Mesodermal cell (in vitro differentiated cells): ENCODE measurements around the gene VEGFA.

ENCODE experiments used
- H3K27ac ChIP-seq: 2 replicates; pipeline ENCODE4 v1.7.0; 2013; ENCODE audit warnings: mild to moderate bottlenecking, low read depth, low read length, moderate library complexity; ENCODE audit not compliant: severe bottlenecking
- H3K36me3 ChIP-seq: 2 replicates; pipeline ENCODE4 v1.7.1; 2013; ENCODE audit warnings: mild to moderate bottlenecking, low read length, moderate library complexity; ENCODE audit not compliant: control insufficient read depth, insufficient read depth
- H3K4me1 ChIP-seq: one replicate; pipeline ENCODE4 v1.7.1; 2013; ENCODE audit warnings: mild to moderate bottlenecking, low read length; ENCODE audit not compliant: insufficient read depth, control insufficient read depth, poor library complexity, severe bottlenecking
- H3K4me3 ChIP-seq: 2 replicates; pipeline ENCODE4 v1.7.0; 2013; ENCODE audit warnings: low read length, control low read depth, mild to moderate bottlenecking; ENCODE audit not compliant: insufficient read depth, poor library complexity, severe bottlenecking; ENCODE audit errors: extremely low read depth
- H3K9me3 ChIP-seq: 2 replicates; pipeline ENCODE4 v1.7.1; 2013; ENCODE audit warnings: mild to moderate bottlenecking, low read length, moderate library complexity; ENCODE audit not compliant: control insufficient read depth
- WGBS, 2 experiments: methylation state at CpG; one replicate each; pipeline ENCODE4 v1.1.5; 2013; ENCODE audit warnings: missing lambda C conversion rate in 2 of 2; ENCODE audit not compliant: insufficient coverage in 2 of 2; 5-methylcytosine and 5-hydroxymethylcytosine counted together

Gene VEGFA

GRCh38 chr6:43776115-43776798 is 6.2 kb downstream of the VEGFA start:
- Histone ChIP-seq H3K4me1 (peaks cover 31% of the 10 kb centered on the region), H3K27ac (no peak overlapping the region), H3K9me3 (no peaks in the 10 kb centered on the region), H3K4me3 (no peak overlapping the region), H3K36me3 (peaks cover 53% of the 10 kb centered on the region)
- 92 to 98% methylated on average over 4 to 6 of the region's 8 CpGs for WGBS, 2 experiments

GRCh38 chr6:43776799-43777776 is 7.1 kb downstream of the VEGFA start:
- Histone ChIP-seq H3K9me3 (no peaks in the 10 kb centered on the region), H3K27ac (no peak overlapping the region), H3K4me3 (no peak overlapping the region), H3K36me3 (peaks cover 61% of the 10 kb centered on the region), H3K4me1 (peaks cover 31% of the 10 kb centered on the region)
- WGBS, 2 experiments: 89% methylated on average over 15 to 16 of the region's 18 CpGs

- Histone ChIP-seq H3K9me3 (no peaks in the 10 kb centered on the region), H3K4me1 (peaks cover 21% of the 10 kb centered on the region), H3K27ac (no peak overlapping the region), H3K36me3 (peaks cover 73% of the 10 kb centered on the region), H3K4me3 (no peak overlapping the region)
- 100% methylated on average over 1 to 4 of the region's 4 CpGs for WGBS, 2 experiments
Measured at GRCh38 chr6:43778131-43778855, 8.3 kb downstream of the VEGFA start.

GRCh38 chr6:43778976-43779851 is 9.2 kb downstream of the VEGFA start:
- H3K27ac ChIP-seq: no peak overlapping the region
- 96 to 98% methylated on average over 6 to 12 of the region's 12 CpGs for WGBS, 2 experiments
- H3K36me3 ChIP-seq: peaks cover 79% of the 10 kb centered on the region
- no peak overlapping the region for H3K4me3 ChIP-seq
- H3K9me3 ChIP-seq: no peaks in the 10 kb centered on the region
- H3K4me1 ChIP-seq: peaks cover 15% of the 10 kb centered on the region

- Histone ChIP-seq H3K4me1 (peaks cover 10% of the 10 kb centered on the region), H3K36me3 (peaks cover 84% of the 10 kb centered on the region), H3K9me3 (no peaks in the 10 kb centered on the region), H3K4me3 (no peak overlapping the region), H3K27ac (no peak overlapping the region)
- 84 to 86% methylated on average over 5 to 6 of the region's 8 CpGs for WGBS, 2 experiments
Measured at GRCh38 chr6:43779852-43780236, 9.8 kb downstream of the VEGFA start.

GRCh38 chr6:43780293-43780692 is 10.3 kb downstream of the VEGFA start:
- H3K4me1 ChIP-seq: peaks cover 6% of the 10 kb centered on the region
- H3K27ac ChIP-seq: no peak overlapping the region
- peaks cover 88% of the 10 kb centered on the region for H3K36me3 ChIP-seq
- H3K9me3 ChIP-seq: no peaks in the 10 kb centered on the region
- 96 to 97% methylated on average over 7 to 12 of the region's 13 CpGs for WGBS, 2 experiments
- H3K4me3 ChIP-seq: no peak overlapping the region

- Histone ChIP-seq H3K4me3 (no peak overlapping the region), H3K36me3 (peaks cover 89% of the 10 kb centered on the region)
- 84 to 87% methylated on average over 16 to 18 of the region's 24 CpGs for WGBS, 2 experiments
Measured at GRCh38 chr6:43780941-43781928, 11.2 kb downstream of the VEGFA start.

GRCh38 chr6:43781941-43782704 is 12.1 kb downstream of the VEGFA start:
- Histone ChIP-seq H3K4me3 (no peak overlapping the region), H3K27ac (no peak overlapping the region), H3K9me3 (no peaks in the 10 kb centered on the region), H3K4me1 (no peaks in the 10 kb centered on the region), H3K36me3 (peaks cover 85% of the 10 kb centered on the region)
- 92 to 96% methylated on average over 15 to 17 of the region's 20 CpGs for WGBS, 2 experiments

More at GRCh38 chr6:43780941-43781928, 11.2 kb downstream of the VEGFA start:
- Histone ChIP-seq H3K9me3 (no peaks in the 10 kb centered on the region), H3K4me1 (no peaks in the 10 kb centered on the region), H3K27ac (no peak overlapping the region)
